ENCODE data around the gene BCOR. TPM values are rescaled to one million over a fixed set of nuclear protein-coding genes. Genes with fewer than 3 reads are reported as not detected.

Gene BCOR
- total RNA-seq, 1 experiment from 2014 or later = 35.1 TPM

DNA sequence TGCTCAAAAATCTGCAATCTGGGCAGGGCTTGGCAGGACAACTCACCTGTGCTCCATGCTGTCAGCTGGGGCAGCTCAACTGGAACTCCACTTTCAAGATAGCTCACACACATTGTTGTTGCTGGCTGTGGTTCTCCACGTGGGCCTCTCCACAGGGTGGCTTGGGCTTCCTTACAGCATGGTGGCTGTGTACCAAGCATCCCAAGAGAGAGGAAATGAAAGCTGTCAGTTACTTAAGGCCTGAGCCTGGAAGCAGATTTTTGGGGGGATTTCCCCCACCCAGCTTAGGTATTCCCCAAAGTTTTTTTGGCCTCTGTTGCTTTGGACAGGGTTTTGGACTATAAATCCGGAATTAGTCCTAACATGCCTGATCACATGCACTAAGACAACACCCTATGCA is 81.0 kb downstream of the BCOR start (continued):
- TF ChIP-seq SP1 (IDR thresholded peaks at IDR 0.05; ENCODE audit: low read depth) = no peak

DNA sequence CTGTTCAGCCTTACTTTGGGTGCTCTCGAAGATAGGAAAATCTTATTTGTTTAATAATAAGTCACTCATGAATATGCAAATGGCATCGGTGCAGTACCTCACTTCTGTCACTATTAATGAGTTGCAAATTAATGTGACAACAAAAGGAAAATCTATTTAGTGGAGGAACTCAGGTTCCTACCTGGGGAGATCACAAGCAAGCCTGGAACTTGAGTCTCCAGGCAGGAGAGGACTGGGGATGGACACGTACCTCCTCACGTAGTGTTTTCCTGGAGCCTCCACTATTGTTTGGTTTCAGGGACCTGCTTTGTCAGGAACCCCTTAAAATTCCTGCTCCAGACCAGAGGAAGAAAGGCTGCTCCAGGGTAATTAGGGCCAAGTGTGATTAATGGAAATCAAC is 82.1 kb downstream of the BCOR start:
- ChIA-PET RAD21 (ENCODE audit: low non-redundant PET in 1 of 2, low total read pairs in 2 of 2, uncharacterized antibody in 2 of 2, unreplicated experiment in 2 of 2) (no interaction called here), POLR2A (no interaction called here), CTCF (no interaction called here)
- no peaks in the 10 kb centered on the region for H3K27me3 ChIP-seq (ENCODE audit: insufficient read depth, low read length)
- no peak overlapping the region for H3K9ac ChIP-seq (ENCODE audit: low read length)
- H4K20me1 ChIP-seq (ENCODE audit: insufficient read depth) = no peaks in the 10 kb centered on the region
- TF ChIP-seq FOSL1 (IDR thresholded peaks at IDR 0.05; ENCODE audit: low read depth) (no peak), RAD21 (IDR thresholded peaks at IDR 0.05; ENCODE audit: low read depth) (no peak), EGR1 (IDR thresholded peaks at IDR 0.05; ENCODE audit: low read depth) (no peak), CEBPB (IDR thresholded peaks at IDR 0.05; ENCODE audit: low read depth) (no peak), EZH2phosphoT487 (IDR thresholded peaks at IDR 0.05; ENCODE audit: borderline replicate concordance) (no peak)
- TF ChIP-seq, protein P1, sequence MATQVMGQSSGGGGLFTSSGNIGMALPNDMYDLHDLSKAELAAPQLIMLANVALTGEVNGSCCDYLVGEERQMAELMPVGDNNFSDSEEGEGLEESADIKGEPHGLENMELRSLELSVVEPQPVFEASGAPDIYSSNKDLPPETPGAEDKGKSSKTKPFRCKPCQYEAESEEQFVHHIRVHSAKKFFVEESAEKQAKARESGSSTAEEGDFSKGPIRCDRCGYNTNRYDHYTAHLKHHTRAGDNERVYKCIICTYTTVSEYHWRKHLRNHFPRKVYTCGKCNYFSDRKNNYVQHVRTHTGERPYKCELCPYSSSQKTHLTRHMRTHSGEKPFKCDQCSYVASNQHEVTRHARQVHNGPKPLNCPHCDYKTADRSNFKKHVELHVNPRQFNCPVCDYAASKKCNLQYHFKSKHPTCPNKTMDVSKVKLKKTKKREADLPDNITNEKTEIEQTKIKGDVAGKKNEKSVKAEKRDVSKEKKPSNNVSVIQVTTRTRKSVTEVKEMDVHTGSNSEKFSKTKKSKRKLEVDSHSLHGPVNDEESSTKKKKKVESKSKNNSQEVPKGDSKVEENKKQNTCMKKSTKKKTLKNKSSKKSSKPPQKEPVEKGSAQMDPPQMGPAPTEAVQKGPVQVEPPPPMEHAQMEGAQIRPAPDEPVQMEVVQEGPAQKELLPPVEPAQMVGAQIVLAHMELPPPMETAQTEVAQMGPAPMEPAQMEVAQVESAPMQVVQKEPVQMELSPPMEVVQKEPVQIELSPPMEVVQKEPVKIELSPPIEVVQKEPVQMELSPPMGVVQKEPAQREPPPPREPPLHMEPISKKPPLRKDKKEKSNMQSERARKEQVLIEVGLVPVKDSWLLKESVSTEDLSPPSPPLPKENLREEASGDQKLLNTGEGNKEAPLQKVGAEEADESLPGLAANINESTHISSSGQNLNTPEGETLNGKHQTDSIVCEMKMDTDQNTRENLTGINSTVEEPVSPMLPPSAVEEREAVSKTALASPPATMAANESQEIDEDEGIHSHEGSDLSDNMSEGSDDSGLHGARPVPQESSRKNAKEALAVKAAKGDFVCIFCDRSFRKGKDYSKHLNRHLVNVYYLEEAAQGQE (IDR thresholded peaks at IDR 0.05; ENCODE audit: low read depth) = no peak
- H3K9me3 ChIP-seq (ENCODE audit: control insufficient read depth in 1 of 2, insufficient read depth in 1 of 2, low read depth in 1 of 2, low read length in 2 of 2) = no peaks in the 10 kb centered on the region
- H3K79me2 ChIP-seq (ENCODE audit: insufficient read depth, low read length) = no peaks in the 10 kb centered on the region
- BruUV-seq (replicated peaks) = no TSS peak
- no peak overlapping the region for H3K4me3 ChIP-seq (replicated peaks in 1 of 2; ENCODE audit: low read depth in 1 of 2, low read length in 2 of 2)
- intact Hi-C loops (cut with micrococcal nuclease) = loop anchor here (10.0 kb wide), 1 partner anchor 311 kb away; no protein-coding TSS in a partner anchor
- no peak overlapping the region for H2AFZ ChIP-seq (ENCODE audit: low read depth, low read length, poor library complexity, severe bottlenecking)
- no peaks in the 10 kb centered on the region for H3K9me2 ChIP-seq (ENCODE audit: insufficient read depth)
- H3K4me2 ChIP-seq (ENCODE audit: low read length) = no peak overlapping the region
- no peak overlapping the region for H3K27ac ChIP-seq (ENCODE audit: low read depth, low read length)
- no peaks in the 10 kb centered on the region for H3K36me3 ChIP-seq (ENCODE audit: control insufficient read depth in 1 of 2, insufficient read depth in 2 of 2, low read length in 2 of 2)
- no peak for DNase-seq (ENCODE audit: low read depth, low spot score)
- peaks cover 4 to 20% of the 10 kb centered on the region in 2 experiments; a peak in 2 of 4 replicates for H3K4me1 ChIP-seq (ENCODE audit: control insufficient read depth in 1 of 2, insufficient read depth in 2 of 2, low read length in 2 of 2)
- no peak for ATAC-seq
